GM21367 (cell line): Measurements from ENCODE around the gene AFDN.

Source experiments
- ATAC-seq: cut with Tn5 transposase; IDR thresholded peaks from one replicate; pipeline ENCODE4 v1.9.1; 2021; ENCODE audit not compliant: unreplicated experiment

Gene AFDN

DNA sequence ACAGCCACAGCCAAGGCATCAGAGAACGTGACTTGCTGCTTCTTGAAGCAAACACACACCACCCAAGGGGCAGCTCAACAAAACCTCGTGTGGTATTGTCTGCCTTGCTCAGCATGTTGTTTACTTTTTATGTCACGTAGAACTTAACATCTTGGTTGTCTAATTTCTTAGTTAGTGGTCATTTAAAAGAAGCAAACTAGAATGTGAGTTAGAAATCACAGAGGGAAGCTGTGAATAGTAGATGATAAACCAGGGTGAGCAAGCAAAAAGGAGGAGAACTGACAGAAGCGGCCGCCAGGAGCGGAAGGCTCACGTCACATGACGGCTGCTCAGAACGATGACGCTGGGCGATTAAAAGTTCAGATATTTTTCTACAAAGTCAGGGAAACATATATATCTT is 119.3 kb downstream of the AFDN start:
- no peak for ATAC-seq

GRCh38 chr6:167946604-167947003 is 119.9 kb downstream of the AFDN start:
- no peak for ATAC-seq

DNA sequence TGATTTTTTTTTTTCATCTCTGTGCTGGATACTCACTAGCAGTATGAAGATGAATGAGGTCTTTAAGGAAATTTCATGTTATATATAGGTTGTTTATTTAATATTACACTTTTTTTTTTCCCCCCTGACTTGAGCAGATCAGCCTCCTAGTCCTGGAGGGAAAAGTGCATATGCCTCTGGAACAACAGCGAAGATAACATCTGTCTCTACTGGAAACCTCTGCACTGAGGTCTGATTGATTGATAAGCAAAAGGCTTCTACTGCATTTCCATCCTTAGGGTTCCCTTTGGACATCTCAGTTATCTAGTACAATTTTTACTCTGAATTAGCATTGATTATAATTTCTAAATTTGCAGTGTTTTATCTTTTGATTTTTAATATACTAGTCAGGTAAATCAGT is 121.0 kb downstream of the AFDN start:
- ATAC-seq: no peak

DNA sequence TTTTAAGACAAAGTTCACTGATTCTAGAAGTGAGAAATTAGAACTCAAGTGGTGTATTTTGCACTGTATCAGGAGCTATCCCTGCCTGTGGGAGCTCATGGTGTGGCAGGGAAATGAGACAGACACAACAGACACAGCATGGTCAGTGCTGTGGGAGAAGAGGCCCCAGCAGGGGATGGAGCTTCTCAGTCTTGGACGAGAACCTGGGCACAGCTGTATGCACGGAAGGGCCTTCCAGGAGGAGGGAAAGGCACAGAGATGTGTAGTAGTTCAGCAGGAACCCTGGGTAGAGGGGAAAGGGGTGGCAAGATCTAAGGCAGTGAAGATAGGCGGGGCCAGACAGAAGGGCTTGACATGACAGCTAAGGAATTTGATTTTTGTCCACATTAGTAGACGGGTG is 122.0 kb downstream of the AFDN start:
- ATAC-seq: no peak

DNA sequence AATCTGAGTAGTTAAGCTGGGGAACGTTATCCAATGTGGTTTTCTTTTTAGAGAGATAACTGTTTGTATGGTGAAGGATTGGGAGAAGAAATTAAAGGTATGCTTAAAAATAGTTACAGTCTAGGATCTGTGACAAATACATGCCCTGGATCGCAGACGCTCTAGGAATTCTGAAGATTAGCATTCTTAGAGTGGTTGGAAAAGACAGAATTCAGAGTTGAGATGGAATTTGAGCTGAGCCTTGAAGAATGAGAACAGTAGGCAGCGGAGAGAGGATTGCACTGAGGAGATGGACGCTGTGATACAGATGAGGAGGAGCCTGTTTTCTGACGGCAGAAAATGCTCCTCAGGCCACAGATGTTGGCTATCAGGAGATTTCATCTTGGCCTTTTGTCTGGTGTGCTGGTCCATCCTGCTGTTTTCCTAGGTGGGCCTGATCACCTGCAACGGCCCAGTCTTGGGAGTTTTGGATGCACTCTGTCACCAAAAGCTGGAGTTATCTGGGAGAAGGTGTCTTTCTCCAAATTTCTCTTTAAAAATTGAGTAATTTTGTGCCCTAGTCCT is 122.5 kb downstream of the AFDN start:
- no peak for ATAC-seq

- ATAC-seq: no peak
Observed at GRCh38 chr6:167951781-167952511, 125.2 kb downstream of the AFDN start.

- ATAC-seq: no peak
Observed at GRCh38 chr6:167952512-167952859, 125.8 kb downstream of the AFDN start.

DNA sequence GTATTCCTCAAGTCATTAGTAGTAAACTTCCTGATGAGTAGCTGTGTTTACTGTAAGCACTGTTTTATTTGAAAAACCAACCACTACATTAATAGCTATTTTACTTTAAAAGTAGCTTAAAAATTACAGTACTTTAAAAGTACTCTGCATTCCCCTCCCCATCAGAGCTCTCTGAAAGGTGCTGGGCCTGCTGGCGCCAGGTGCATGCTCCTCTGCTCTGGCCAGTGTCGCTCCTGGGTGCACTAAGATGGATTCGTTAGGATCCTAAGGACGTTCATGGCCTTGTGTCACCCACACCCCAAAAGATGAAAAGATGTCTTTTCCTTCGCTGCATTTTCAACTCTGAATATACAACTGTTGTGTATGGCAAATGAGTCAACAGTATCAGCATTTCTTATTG is 126.8 kb downstream of the AFDN start:
- no peak for ATAC-seq

DNA sequence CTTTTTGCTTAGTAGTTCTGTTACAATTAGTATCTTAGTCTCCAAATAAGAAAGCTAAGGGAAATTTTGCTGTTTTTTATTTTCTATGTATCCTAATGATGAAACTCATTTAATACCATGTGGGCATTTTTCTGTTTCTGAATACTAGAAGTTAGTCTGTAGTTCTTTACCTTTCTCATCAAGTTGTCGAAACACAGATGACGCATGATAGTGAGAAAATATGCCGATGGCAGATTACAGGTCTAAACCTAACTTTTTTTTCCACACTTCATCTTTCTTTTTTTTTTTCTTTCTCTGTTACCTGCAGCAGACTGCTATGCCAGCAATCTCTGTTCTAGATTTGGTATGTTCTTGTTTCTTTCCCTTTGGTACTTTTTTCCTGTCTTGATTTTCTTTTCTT is 127.4 kb downstream of the AFDN start:
- no peak for ATAC-seq

DNA sequence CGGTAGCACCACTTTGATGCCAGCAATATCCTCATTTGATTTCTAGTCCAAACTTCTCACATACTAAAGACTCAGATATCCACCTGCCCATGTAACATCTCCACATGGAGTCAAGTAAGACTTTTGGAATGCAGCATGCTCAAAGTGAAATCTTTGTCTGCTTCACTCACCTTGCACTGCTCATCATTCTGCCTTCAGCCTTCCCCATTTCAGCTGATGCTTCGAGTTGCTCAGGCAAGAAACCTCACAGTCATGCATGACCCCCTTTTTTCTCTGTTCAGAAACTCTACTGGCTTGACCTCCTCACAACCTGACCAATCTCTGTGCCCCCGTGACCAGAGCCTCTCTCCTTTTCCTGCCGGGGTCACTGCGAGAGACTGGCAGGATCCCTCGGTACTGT is 129.8 kb downstream of the AFDN start:
- ATAC-seq: no peak

DNA sequence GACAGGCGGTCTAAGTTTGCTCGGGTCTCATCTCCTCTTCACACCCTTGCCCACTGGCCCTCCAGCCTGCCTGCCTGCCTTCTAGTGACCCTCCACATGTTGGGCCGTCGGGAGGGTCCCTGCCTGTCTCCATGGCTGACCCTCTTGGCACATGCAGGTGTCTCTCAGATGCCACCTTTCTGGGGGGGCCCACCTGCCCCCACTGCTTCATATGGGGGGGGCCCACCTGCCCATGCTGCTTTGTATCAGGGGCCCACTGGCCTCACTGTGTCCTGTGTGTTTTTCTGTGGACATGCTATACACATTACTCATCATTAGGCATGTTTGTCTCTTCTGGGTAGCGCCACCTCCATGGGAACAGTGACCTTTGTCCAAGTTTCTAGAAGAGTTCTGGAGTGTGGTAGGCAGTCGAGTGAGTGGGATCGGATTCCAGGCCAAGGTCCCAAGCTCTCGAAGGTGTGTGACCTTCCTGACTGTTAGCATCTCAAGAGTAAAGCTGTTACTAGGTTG is 130.3 kb downstream of the AFDN start:
- no peak for ATAC-seq

DNA sequence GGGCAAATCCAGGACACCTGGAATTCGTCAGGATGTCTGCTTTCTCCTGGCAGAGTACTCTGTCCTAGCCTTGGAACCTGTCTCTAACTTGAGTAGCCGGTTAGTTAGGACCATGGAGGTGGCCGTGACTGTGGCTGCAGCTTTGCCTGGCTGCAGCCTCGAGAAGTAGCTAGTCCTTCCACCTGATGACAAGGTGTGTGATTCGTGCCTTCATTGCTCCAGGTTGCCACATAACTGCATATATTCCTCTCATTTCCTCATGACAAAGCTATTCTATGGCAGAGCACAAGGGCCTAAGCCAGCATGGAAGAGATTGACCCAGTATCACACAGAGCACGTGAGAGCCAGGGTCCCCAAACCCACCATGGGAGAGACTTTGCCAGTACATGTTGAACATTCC is 130.9 kb downstream of the AFDN start:
- no peak for ATAC-seq

- ATAC-seq: no peak
Observed at GRCh38 chr6:167960579-167960978, 133.9 kb downstream of the AFDN start.

DNA sequence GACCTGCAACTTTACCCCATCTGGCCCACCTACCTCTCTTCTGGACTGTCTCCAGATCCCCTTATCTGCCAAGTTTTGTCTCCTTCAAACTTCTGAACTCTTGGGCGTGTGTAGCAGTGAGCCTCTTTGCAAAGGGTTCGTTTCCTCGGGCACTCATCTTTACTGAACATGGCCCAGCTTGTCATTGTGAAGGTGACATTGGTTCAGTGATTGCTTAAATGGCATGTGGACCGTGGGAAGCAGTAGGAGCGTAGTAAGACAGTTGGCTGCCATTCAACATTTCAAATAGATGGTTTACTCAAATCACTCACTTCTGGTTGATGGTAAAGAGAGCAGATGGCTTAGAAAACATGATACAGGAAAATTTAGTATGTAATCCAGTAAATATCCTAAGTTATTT is 136.0 kb downstream of the AFDN start:
- no peak for ATAC-seq

DNA sequence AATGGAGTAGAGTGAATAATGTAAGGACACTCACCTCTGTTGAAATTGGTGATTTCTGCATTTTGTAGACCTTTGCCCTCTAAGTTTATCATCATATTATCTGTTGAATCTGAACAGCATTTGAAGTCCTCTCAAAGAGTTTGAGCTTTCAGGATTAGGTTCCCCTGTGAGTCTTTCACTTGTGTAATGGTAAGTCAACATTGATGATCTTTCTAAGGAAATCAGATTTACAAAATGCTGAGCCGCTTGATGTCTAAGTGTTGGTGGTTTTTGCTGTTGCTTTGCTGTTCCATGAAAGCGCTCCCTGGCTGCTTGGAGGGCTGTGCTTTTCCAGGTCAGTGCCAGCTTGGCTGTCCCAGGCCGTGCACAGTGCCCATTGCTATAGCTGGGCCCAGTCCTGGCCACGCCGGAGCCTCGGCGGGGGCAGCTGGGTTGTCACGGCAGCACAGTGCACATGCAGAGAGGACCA is 136.9 kb downstream of the AFDN start:
- no peak for ATAC-seq

- ATAC-seq: no peak
Observed at GRCh38 chr6:167965592-167966539, 139.2 kb downstream of the AFDN start.

DNA sequence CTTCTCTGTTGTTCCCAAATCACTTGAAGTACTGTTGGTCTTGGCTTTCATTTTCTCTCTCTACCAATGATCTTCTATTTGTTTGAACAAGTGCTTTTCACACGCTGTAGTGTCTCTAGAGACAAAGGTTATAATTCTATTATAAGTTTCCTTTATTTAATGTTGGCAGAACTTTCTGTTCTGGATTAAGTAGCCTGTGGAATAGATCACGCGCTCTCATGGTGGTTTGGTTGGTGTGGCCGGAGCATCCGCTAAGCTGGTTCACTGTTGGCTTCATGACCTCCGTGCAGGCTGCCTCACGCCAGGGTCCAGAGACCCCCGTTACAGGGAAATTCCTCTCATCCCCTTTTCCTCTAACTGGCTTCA is 139.8 kb downstream of the AFDN start:
- no peak for ATAC-seq

DNA sequence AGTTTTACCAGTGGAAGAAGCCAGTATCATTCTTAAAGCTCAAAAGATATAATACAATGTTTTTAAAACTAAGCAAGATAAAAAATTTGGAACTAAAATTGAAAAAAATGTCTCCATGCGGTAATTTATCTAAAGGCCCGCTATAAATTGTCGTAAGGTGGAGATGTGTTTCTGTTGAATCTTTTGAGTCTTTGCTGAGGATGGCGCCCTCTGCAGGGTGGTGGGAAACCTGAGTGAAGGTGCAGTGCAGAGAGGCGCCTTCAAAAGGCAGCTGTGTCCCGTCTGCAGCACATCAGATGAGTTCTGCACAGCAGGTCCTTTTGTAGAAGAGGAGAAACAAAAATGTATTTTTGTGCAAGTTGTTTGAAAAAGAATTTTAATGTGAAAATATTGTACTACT is 141.4 kb downstream of the AFDN start:
- no peak for ATAC-seq

DNA sequence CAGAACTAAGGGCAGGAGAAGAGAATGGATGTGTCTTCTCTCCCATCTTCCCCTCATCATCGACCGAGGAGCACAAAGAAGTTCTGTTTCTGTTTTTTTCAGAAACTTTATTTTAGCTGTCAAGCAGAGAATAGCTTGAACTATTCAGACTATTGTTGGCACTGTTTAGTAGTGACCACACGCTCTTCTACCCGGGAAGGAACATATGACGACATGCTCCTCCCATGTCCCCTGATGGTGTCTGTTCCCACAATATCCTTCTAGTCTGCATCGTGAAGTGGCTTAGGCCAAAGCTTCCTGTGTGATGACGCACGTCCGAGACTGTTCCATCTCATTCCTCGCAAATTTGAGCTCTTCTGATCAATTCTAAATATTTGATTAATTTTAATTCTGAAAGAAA is 143.5 kb downstream of the AFDN start:
- no peak for ATAC-seq

GRCh38 chr6:167972193-167972592 is 145.5 kb downstream of the AFDN start:
- ATAC-seq: no peak

- ATAC-seq: no peak
Observed at GRCh38 chr6:167973148-167973885, 146.6 kb downstream of the AFDN start.
